Fibroblast of peridontal ligament (primary cell): ENCODE data around the gene NAV2.

Experiments used
- DNase-seq: peaks from one replicate; pipeline ENCODE4 v3.0.0-alpha.2; 2010; ENCODE audit errors: extremely low read depth

NAV2 gene

DNA sequence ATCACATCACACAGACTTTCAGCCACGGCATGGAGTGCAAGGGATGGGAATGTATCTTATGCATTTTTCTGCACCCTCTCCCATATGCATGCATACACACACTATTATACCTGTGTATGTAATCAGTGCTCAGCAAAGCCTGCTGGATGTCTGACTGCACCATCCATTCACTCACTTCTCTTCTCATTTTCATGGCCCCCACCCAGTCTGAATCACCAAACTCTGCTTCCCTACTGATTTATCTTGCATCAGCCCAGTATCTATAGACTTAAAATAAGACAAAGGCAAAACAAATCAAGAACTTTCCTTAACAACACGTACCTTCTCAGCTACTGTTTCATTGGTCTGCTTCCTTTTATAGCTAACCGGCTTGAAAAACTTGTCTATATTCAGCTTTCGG is 426.1 kb downstream of the NAV2 start:
- no peak for DNase-seq

- peak; percentile 75 for DNase-seq
Measured at GRCh38 chr11:20154381-20154780, 441.7 kb downstream of the NAV2 start.

- no peak for DNase-seq
Measured at GRCh38 chr11:20155683-20156279, 443.1 kb downstream of the NAV2 start.

DNA sequence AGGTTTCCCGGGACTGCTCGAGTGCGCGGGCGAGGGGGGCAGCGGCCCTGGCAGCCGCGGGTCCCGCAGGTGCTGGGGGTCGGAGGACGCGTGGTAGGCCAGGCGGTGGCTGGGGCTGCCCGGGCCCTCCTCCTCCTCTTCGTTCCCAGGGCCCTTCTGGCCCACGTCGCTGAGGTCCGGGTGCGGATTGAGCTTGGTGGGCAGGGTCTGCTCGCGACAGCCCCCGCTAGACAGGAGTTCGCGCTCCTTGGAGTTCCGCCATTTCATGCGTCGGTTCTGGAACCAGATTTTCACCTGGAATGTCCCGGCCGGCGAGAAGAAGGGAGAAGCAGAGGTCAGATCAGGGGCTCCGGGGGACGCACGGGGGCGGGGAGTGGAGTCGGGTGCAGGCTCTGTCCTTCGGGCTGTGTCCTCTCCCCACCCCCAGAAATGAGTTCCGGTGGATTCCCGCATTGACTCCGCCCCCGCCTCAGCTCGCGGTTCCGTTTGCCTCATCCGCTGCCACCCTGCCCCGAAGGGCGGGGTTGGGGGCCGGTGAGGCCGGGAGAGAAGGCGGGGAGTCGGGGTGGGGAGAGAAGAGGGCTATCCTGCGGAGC is 443.7 kb downstream of the NAV2 start:
- no peak for DNase-seq

- no peak for DNase-seq
Measured at GRCh38 chr11:20156876-20157613, 444.4 kb downstream of the NAV2 start.

DNA sequence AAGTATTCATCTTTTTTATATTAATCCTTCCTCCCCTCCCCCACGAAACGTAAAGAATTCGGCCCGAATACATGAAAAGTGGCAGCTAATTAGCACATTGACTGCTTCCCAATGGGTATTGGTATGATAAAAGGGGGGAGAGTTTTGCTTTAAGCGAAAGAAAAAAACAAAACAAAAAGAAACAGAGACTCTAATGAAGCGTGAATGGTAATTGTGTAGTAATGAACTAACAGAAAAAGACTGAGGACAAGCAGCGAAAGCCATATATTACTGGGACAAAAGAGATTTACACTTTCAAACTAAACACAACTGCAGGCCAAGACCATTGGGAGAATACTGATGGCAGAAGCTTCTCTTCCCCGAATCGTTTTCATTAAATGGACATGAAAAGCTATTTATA is 445.1 kb downstream of the NAV2 start:
- DNase-seq: no peak

- DNase-seq: peak; percentile 56
Measured at GRCh38 chr11:20158597-20159257, 446.1 kb downstream of the NAV2 start.

DNA sequence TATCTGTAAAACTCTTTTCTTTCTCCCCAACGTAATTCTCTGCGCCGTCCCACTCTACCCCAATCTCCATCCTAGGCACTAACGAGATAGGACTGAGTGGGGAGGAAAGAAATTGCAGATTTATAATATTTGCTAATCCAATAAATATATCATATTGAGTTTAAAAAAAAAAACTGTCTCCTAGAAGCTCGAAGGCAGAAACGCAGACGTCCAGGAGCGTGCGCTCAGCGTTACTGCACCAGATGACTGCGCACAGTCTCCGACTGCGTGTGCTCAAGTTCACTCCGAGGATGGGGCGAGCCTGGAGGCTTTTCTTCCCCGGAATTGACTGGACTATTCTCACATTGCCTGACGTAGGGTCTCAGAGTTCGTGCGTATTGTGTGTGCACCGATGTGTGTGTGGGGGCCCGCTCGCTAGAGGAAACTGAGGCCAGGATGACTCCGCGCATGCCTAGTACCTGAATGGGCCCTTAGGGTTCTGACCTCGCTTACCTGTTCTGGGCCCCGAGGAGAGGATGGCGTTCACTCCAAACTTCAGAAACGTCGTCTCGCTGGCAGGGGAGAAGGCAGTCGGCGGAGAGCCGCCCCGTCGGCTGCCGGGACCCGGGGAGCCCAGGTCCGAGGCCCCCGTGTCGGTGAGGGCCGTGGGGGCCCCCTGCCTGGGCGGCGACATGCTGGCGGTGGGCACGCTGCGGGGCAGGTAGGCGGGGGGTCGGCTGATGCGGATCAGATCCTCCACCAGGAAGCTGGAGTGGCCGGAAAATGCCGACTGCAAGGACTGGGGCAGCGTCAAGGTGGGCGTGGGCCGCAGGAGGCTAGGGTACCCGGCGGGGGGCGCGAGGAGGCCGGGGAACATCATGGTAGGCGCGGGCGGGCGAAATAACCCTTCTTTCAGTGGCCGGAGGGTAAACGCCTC is 447.1 kb downstream of the NAV2 start:
- DNase-seq: no peak

GRCh38 chr11:20160425-20161229 is 448.0 kb downstream of the NAV2 start, which contains the start of gene DBX1:
DBX1 (minus strand) TSS chr11:20160475; CDS start chr11:20160324, 151 bp downstream.
- no peak for DNase-seq

DNA sequence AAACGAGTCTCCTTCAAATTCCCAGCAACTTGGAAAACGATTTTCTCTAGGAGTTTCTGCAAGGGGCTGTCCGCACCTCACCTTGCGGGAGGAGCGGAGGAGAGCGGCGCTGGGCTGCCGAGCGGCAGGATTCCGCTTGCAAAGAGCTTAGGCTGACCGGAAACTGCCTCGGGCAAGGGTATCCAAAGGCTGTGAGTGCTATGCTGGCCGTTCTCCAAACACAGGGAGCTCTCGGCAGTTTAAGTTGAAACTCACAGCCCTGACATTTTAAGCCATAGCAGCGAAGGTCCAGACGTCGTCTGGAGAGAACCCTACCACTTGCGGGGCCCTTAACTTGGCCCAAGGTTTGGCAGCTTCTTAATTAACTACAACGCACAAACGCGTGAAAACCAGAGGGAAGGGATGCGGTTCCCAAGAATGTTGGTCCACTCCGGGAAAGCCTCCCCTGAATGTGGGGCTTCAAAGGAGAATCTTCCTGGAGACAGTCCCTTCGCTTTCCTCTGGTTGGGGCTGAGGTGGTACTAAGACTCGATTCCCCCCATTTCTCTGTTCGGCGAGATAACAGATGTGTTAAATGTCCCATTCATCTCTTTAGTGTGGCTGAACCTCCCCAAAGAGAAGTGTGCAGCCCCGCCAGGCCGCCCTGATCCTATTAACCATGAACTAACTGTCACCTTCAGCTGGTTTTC is 448.7 kb downstream of the NAV2 start:
- no peak for DNase-seq

GRCh38 chr11:20161923-20162744 is 449.5 kb downstream of the NAV2 start:
- no peak for DNase-seq

- DNase-seq: peak; percentile 14
Measured at GRCh38 chr11:20162824-20163782, 450.5 kb downstream of the NAV2 start.

- no peak for DNase-seq
Measured at GRCh38 chr11:20163783-20164481, 451.3 kb downstream of the NAV2 start.
